ENCODE results near the gene KIF9.
"Not testable (repeated sequence)": the region's sequence is repeated elsewhere in the genome, so short reads cannot be mapped to it uniquely, and the experiment has no call there.

KIF9 gene

GRCh38 chr3:47282424-47283192 is at the start of gene KIF9, which contains the start of gene KLHL18:
Gene KIF9, minus strand, starts transcription at chr3:47282799. Its CDS starts 5,425 bp downstream, at chr3:47277374.
Gene KLHL18, plus strand, starts transcription at chr3:47282944. Its CDS starts 22 bp downstream, at chr3:47282966.
- peak; percentile 91 for DNase-seq

- no peak for DNase-seq
Observed at GRCh38 chr3:47324278-47324865, 41.8 kb upstream of the KIF9 start.

- no peak for DNase-seq
Observed at GRCh38 chr3:47323431-47324277, 41.1 kb upstream of the KIF9 start.

- no peak for DNase-seq
Observed at GRCh38 chr3:47319956-47320355, 37.4 kb upstream of the KIF9 start.

GRCh38 chr3:47318916-47319315 is 36.3 kb upstream of the KIF9 start:
- no peak for DNase-seq

GRCh38 chr3:47316151-47316550 is 33.6 kb upstream of the KIF9 start:
- not testable (repeated sequence) for DNase-seq

GRCh38 chr3:47315069-47315647 is 32.6 kb upstream of the KIF9 start:
- no peak for DNase-seq

GRCh38 chr3:47314056-47314764 is 31.6 kb upstream of the KIF9 start:
- no peak for DNase-seq

GRCh38 chr3:47313341-47314055 is 30.9 kb upstream of the KIF9 start:
- DNase-seq, result no peak

GRCh38 chr3:47310391-47310790 is 27.8 kb upstream of the KIF9 start:
- DNase-seq, result no peak

- not testable (repeated sequence) for DNase-seq
Observed at GRCh38 chr3:47309231-47309630, 26.6 kb upstream of the KIF9 start.

- DNase-seq, result no peak
Observed at GRCh38 chr3:47306022-47306421, 23.4 kb upstream of the KIF9 start.

- no peak for DNase-seq
Observed at GRCh38 chr3:47301456-47301855, 18.9 kb upstream of the KIF9 start.

- DNase-seq, result no peak
Observed at GRCh38 chr3:47299381-47300318, 17.1 kb upstream of the KIF9 start.

GRCh38 chr3:47298439-47298838 is 15.8 kb upstream of the KIF9 start:
- DNase-seq, result no peak

- no peak for DNase-seq
Observed at GRCh38 chr3:47296562-47297302, 14.1 kb upstream of the KIF9 start.

- no peak for DNase-seq
Observed at GRCh38 chr3:47295976-47296375, 13.4 kb upstream of the KIF9 start.

- no peak for DNase-seq
Observed at GRCh38 chr3:47295322-47295721, 12.7 kb upstream of the KIF9 start.

- DNase-seq, result no peak
Observed at GRCh38 chr3:47294392-47294791, 11.8 kb upstream of the KIF9 start.

- DNase-seq, result no peak
Observed at GRCh38 chr3:47293822-47294221, 11.2 kb upstream of the KIF9 start.

Data from SHP77 treated with DMSO at 0.1 percent for 48 hours (cell line).